ENCODE measurements around the gene PANX1.

PANX1 gene

GRCh38 chr11:94186342-94187203 is 57.9 kb downstream of the PANX1 start:
- no peak for DNase-seq

GRCh38 chr11:94193288-94193687 is 64.6 kb downstream of the PANX1 start:
- DNase-seq, result no peak

- DNase-seq, result no peak
Observed at GRCh38 chr11:94194712-94195111, 66.1 kb downstream of the PANX1 start.

- no peak for DNase-seq
Observed at GRCh38 chr11:94196363-94196762, 67.7 kb downstream of the PANX1 start.

GRCh38 chr11:94198718-94199117 is 70.1 kb downstream of the PANX1 start:
- DNase-seq, result no peak

- DNase-seq, result no peak
Observed at GRCh38 chr11:94199136-94200130, 70.8 kb downstream of the PANX1 start.

GRCh38 chr11:94201004-94201465 is 72.4 kb downstream of the PANX1 start:
- no peak for DNase-seq

- no peak for DNase-seq
Observed at GRCh38 chr11:94203070-94203469, 74.4 kb downstream of the PANX1 start.

- no peak for DNase-seq
Observed at GRCh38 chr11:94211261-94211830, 82.7 kb downstream of the PANX1 start.

GRCh38 chr11:94212898-94213297 is 84.3 kb downstream of the PANX1 start:
- no peak for DNase-seq

GRCh38 chr11:94217705-94218104 is 89.1 kb downstream of the PANX1 start:
- DNase-seq, result no peak

- DNase-seq, result no peak
Observed at GRCh38 chr11:94218372-94218771, 89.7 kb downstream of the PANX1 start.

GRCh38 chr11:94219771-94220170 is 91.1 kb downstream of the PANX1 start:
- DNase-seq, result no peak

GRCh38 chr11:94224078-94224477 is 95.4 kb downstream of the PANX1 start:
- no peak for DNase-seq
